NCI-H1105 treated with DMSO at 0.1 percent for 48 hours (cell line): ENCODE data around the gene TFAP2A.

Experiments used
- DNase-seq: peaks from one replicate; lab custom pipeline; 2025; lab: John Stamatoyannopoulos, UW

Gene TFAP2A

DNA sequence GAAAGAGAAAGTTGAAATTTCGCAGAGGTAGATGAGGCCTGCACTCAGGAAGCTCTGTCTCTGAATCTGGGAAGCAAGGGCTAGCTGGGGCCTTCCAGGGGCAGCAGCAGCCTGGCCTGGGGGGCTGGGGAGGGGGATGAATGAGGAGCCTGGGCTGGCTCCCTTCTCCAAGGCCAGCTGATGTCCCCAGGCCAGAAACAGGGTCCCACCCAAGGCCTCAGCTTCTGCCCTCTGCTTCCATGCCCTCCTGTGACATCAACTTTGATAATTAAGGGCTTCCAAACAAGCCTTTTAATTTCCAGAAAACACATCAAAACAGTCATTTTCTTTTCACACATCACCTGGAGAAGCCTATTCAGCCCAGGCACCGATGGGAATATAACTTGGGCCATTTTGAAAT, 15.4 kb downstream of the TFAP2A start:
- no peak for DNase-seq

DNA sequence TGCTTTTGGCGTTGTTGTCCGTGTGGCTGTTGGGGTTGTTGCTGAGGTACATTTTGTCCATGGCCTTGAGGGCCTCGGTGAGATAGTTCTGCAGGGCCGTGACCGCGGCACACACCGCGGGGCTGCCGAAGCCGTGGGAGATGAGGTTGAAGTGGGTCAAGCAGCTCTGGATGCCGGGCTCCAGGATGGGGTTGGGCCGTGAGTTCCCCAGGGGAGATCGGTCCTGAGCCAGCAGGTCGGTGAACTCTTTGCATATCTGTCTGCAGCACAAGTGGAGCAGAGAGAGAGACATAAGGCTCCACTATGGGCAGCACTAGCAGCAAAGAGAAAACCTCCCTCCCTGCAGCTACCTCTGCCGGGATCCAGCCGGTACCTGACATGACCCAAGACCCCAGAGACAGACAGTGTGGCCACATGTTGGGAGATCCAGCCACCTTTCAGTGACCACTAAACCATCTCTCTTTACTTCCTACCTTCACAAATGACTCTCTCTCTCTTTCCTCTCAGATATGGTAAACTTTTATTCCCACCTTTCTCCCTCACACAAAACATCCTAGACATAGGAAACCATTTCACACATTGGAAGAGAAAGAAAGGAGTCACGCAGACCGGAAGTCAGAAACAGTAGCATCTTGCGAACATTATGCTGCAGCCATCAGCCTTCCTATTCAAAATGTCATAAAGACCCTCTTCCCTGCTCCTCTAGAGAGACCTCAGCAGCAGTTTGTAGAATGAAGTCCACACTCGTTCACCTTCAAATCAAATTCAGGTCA, 16.2 kb downstream of the TFAP2A start:
- no peak for DNase-seq

DNA sequence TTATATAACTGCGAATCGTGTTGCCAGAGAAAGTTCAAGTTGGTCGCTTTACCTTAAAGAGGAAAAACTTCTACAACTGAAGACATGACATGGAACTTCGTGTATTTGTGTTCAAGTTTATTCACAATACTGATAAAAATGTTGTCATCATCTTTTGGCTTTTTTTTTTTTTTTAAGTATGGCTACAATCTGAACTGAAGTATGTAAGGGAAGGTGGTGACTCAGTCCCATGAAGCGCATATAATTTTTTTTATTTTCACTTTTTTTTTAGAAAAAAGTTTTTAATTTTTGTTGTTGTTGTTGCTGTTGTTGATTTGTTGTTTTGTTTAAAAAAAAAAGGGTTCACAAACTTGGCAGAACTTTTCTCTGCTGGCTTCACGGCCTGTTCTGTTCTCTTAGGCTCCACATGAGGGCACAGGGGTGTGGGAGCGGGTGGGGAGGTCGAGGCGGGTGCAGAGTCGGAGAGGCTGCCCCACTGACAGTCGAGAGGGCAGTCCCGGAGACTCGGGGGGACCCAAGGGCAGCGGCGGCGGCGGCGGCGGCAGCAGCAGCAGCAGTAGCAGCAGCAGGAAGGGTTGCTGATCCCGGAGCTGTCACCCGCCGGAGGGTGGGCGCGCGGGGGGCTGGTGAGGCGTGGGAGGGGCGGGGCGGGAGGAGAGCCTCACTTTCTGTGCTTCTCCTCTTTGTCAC, 17.0 kb downstream of the TFAP2A start:
- no peak for DNase-seq

DNA sequence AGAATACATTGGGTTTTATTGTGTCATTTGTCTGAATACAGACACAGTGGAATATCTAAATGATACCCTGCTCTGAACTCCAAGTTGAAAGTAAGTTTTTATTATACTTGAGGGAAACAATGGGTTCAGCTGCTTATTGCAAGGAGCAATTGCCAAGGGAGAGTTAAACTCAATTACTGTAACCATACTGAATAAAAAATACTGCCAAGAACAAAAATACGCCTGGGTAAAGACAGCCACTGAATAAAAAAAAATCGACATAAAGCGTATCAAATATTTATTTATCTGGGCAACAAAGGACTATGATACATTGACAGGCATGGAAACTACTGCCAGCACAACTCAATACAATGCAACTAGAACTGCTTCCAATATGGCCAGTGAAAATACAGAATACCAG, 18.1 kb downstream of the TFAP2A start:
- DNase-seq: peak; percentile 49

DNA sequence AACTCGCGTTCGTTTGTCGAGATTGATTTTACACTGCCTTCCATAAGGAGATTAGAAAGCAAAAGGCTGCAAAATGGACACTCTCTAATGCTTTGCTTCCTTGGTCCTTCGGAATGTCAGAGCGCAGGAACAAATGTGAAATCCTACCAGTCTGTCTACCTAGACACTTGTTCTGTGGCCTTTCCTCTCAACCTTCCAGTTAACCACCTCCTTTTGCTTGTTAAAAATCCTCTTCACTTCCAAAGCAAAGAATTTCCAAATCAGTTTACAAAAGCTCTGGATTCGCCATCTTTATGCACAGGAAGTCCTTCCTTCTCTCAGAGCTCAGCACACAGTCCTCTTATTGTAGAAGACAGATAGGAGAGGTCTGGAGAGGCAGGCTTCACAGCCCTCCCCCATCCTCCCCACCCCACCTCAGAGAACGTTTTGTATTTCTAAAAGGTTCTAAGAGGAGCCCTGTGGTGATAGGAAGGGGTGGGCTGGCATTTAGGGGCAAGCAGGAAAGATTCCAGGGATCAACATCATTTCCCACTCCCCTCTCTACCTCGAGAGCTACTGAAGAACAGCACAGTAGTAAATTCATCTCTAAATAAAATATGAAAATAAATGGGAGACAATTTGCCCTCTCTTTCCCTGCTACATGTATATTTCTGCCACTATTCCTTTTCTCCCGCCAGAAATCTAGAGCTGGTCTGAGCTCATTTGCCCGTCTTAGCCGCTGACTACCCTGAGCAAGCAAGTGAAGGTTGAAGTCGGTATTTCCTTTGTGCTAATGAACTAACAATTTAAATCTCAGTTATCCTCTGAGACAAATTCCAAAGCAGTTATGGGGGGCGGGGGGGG, 18.9 kb downstream of the TFAP2A start:
- peak; percentile 30 for DNase-seq

DNA sequence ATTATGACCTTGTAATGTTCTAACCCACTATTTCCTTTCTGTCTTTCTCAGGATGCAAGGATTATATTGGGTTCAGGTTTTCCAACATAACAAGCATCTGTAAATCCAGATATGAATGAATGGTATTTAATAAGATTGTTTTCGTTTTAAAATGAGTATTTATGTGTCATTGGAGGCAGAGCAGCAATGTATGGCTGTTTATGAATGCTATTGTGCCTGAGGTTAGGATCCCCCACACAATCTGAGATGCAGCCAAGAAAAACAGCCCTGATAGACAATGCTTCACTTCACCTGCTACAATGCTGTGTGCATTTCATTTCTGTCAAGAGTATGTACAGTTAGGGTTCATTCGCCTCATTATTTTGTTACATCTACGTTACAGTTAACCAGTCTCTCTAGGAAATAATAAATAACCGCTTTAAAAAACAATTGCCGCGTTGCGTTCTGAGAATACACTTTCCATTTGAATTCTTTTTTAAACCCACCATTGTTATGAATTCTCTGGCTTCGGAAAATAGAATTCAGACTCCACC, 19.6 kb downstream of the TFAP2A start:
- DNase-seq: peak; percentile 67

DNA sequence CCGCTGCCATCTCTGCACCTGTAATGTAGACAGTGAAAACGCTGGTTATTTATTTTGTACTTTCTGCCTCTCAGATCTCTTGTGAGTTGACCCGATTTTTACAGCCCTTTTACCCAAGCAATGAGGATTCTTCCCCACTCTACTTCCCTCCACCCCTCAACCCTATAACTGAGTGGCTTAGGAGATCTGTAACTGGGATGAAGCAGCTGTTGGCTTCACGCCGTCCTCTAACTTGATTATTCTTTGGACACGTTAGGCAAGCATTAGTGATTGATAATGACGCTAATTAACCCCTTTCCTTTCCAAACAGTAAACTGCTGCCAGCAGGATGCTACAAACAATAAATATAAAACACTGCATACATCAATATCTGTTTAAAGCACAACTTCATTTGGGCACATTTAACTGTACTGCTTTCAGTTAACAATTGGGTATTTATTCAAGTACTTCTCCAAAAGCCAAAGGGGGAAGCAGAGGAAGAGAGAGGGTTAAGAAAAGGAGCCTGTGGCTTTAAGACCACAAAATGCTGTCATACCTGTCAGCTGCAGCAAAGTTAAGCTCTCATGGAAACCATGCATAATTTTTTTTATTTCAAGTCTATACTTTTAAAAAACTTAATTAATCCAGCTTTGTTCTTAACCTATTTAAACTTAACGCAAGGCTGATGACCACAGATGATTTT, 21.2 kb downstream of the TFAP2A start:
- DNase-seq: peak; percentile 44

DNA sequence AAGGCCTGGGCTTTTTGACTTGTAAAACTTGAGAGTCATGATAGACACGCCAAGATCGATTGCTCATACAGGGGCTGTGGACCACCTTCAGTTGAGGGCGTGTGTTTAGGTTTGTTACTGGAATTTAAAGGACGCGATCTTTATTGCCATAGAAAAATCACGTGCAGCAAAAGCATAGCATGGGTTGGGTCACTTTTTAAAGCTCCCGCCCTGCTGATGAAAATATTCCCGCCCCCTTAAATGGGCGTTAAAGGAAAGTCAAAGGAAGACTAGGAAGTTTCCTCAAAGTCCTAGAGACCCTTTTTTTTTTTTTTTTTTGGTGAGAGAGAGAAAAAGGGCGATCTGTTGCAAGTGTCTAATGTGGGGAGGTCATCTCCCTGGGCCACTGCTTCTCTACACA, 23.1 kb downstream of the TFAP2A start:
- no peak for DNase-seq

DNA sequence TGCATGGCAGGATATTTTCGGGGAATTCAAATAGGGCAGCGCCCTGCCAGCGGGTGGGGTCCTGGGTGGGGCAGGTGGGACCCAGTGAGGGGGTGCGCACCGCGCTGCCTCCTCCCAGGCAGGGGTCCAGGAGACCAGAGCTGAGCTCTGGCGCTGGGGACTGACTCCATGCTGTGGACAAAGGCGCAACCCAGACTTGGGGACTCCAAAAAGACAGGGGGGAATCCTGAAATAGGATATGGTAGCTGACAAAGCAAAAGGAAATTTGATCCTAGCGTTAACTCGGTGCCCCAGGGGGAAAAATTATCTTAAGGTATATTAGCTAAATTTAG, 23.6 kb downstream of the TFAP2A start:
- no peak for DNase-seq

DNA sequence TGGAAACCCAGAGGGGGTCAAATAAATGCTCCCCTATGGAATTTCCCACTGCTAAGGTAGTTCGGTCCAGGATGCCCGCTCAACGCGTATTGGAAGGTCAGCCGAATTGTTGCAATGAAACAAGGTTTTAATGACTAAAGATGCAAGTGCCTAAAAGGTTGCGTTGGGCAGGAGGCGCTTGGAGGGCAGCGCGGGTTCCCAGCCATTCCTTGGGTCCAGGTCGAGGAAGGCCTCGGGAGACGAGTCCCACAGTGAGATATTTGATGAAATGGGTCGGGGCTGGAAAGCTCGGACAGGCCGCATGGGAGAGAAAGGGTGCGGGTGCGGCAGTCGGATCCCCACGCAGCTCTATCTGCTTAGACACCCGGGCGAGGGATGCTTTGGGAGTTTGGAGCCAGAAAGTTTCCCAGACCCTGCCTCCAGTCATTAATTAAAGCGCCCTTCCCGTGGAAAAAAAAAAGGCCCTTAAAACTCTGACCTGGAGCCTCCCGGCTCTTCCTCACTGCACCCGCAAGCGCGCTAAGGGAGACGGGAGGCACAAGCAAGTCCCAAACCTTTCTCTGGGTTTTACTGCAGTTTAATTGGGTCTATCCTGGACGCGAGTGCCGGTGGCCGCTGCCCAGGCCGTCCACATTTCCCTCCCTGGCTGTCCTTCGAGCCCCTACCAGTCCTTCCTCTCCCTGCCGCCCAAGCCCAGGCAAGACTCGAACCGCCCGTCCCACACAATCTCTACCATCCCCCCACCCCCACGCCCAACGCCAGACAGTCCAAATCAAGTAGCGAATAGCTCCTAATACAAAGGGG, 24.2 kb downstream of the TFAP2A start:
- DNase-seq: no peak

DNA sequence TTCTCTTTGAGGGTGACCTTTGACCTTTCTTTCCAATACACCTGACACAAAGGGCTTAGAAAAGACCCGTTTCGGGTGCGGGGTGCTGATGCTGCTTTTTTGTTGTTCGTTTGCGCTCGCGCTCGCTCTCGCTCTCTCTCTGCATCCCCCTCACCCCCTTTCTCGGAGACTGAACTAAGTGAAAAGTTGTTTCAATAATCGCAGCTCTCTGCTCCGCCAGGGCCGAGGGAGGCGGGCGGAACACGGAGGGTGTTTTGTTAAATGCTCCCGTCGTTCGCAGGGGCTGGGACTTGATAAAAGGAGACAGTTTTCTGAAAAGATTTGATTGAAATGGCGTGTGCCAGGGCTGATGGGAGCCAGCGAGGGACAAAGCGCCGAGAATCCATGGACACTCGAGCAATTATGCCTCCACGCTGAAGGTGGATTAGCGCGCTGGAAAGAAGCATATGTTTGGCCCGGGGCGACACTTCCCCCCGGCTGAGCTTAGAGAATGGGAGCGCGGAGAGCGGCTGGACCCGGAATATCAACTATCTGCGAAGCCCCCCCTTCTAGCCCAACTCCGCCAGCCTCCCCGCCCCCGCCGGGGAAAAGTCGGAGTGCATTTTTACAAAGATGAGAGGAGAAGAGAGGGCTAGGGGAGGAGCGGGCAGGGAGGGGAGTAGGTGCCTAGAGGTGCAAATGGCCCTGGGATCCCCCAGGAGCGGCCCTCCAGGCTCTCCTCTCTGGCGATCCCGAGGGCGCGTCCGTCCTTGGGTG, 25.0 kb downstream of the TFAP2A start:
- DNase-seq: no peak

DNA sequence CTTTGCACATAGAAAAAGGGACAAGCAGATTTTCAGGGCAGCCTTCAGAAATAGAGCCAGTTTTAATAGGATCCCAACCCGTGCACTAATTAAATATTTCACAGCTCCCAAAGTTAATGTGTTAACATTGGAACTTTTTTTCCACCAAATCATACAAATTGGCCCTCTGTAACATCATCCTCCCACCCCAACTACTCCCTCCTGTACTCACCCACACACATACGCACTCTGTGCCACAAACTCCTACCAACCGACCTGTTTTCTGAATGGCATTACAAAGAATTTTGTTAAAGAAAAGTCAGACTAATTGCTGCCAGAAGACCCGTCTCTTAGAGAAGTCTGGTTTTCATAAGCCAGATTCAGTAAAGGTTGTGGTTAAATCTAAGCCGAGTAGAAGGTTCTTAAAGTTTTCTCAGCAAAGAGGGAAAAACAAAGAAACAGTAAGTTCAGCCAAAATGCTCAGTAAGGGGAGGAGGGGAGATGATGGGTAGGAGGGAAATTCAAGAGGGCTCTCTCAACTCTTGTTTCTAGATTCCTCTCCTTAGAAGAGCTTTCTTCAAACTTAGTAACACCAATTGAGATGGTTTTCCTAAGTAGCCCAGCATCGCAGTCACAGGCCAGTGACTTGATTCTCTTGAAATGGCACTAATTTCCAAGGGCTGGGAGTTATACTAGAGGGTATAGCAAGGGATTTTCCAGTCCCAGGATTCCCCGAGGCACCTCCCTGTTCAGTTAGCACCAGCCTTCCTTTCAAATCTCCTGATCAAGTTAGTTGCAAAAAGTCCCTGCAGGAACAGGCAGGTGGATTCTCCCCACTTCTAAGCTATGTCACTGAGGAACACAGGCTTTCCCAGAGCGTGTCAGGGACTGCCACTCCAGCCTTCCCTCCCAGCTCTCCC, 27.9 kb downstream of the TFAP2A start:
- DNase-seq: no peak

DNA sequence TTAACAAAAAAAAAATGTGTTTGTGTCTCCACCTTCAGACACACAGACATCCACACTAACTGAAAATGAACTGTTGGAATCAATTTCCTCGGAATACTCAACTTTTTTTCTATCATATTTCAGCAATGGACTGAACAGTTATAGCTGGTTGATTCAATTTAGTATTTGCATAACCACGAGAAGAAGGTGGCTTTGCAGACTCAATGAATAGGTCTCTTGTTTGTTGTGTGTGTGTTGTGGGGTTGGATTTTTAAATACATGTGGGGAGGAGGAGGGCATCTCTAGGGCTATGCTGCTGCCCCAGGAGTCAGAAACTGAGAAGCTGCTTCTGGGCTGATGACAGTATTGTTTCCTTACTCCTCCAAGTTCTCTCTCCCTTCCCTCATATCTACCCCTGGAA, 28.7 kb downstream of the TFAP2A start:
- DNase-seq: no peak

DNA sequence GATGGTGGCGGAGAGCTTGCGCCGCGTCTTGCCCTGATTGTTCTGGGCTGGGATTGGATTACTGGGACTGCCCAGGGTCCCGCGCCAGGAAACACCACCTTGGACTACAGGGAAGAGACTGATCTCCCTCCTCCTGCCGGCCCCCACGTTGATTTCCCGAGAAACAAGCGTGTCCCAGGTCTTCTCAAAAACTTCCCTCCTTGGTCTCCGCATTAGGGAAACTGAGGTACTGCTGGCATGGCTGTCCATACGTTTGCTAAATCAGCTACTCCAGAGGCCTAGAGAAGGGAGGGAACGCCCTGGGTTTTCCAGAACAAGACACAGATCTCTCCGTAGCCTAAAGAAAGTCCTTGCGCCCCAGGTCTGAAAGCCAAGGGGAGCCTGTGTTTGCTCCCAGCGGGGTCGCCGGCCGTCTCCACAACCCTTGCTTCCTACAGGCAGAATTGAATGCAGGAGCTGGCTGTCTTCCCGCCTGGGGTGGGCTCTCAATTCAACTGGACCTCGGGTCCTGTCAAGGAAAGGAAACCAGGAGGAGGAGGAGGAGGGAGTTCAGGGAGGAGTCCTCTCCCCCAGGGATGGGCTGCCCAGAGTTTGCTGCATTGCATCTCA, 29.2 kb downstream of the TFAP2A start:
- no peak for DNase-seq

DNA sequence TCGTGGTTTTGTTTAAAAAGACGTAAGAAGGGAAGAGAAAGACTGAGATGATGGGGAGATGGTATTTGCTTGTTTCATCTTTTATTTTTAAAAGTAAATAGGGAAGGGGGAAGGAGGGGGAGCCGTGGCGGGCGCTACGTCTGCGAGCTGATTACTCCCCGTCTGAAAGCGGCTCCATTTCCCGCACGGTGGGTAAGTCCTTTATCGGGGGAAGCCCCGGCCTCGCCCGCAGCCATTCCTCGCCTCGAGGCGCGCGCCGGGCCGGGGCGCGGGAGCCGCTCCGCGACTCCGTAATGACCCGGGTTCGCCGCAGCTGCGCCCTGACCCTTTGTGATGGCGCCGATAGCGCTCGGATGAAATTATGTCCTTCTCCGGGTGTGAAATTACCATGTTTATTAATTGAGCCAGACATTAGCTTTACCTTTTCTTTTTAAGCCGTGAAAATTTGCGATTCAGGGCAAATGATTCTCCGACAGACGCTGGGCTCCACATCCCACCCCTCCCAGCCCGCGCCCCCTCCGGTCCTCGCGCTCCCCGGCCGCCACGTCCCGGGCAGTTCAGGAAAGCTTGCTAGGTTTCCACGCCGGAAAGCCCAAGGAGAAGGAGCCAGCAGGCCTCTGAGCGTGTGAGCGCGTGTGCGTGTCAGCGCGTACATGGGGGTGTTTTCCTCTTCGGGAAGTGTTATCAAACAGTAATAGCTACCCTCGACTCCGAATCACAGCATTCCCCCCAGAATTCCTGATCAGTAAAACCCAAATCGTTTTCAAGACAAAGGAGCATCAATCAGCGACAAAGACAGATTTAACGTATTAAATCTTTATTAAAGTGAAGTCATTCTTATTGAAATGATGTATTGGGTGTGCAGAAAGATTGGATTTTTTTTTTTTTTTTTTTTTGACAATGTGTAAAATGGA, 30.0 kb downstream of the TFAP2A start:
- DNase-seq: no peak

DNA sequence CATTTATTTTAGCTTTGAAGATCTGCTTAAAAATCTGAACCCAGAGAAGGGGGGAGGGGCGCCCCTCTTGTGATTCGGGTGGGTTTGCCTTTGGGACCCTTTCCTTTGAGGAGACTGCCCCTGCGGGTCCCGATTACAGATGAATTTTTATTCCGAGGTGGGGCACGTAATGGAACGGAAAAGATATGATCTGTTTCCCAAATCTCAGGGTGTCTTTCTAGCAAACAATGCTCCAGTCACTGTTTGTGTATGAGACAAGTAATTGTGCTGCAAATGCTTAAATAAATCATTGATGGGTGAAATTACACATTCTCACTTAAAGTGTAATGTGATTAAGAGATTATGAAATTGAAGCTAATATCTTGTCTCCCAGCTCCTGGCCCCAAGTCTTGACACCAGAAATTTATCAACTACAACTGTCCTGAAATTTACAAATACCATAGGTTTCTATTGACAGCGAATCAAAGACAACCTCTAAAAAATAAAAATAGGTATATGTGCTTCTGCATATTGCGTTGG, 30.7 kb downstream of the TFAP2A start:
- DNase-seq: no peak

DNA sequence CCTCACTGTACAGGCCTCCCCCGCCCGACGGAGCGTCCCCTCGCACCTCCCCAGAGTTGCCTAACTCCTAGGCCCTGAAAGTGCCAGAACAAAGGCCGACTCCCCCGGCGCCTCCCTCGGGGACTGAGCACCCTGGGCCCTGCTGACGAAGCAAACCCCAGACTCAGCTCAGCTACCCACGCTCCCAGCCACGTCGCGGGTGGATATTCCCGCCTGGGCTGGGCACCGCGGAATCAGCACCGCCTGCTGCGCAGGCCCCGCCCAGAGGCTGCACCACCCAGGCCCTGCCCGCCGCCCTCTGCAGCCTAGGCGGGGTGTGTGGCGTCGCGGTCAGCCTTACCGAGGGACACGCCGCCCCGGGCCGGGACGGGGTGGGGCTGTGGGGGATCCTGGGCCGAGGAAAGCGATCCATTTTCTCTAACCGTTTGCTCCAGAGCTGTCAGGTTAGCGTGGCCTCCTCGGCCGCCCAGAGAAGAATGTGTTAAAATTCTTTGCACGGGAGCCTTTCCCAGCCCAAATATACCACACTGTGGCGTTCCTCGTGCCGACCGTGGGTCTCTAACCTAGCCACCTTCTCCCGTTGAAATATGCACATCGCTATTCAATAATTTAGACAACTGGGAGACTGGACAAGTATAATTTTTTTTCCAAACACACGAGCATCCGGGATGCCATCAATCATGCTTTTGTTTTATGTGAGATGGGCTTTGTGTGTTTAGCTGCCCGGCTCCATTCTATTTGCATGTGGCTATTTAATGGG, 31.4 kb downstream of the TFAP2A start:
- DNase-seq: no peak
